GM19025 (cell line): Measurements from ENCODE around the gene PDZD7.

Experiments
- ATAC-seq: cut with Tn5 transposase; IDR thresholded peaks from one replicate; pipeline ENCODE4 v1.9.1; 2021; ENCODE audit warnings: mild to moderate bottlenecking, low read depth, moderate library complexity; ENCODE audit not compliant: unreplicated experiment

PDZD7 gene

DNA sequence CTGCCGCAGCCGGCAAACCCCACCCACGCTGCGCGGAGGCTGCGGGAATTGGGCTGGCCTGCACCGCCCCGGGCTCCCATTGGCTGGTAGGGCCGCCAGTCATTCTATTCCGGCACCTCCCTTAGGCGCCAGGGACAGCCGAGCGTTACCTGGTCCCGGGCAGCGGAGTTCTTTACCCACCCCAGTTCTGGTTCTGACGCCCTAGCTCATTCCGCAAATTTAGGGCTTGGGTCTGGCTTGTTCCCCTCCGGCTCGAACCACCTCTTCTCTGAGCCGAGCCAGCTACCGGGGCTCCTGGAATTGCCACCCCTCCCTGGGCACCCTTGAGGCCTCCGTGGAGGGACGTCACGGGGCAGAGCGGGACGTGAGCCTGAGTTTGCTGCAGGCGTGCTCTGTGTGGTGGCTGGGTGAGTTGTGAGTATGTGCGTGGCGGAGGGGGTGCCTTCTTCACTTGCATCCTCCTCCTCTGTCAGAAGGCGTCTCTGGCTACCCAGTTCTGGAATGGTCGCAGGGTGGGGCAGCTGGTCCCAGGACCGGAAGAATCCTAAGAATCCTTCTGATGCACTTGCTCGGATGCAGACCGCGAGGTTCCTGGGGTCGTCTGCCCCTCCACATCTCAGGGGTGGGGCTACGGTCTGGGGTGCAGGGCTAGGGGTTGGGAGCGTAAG lies at the start of gene PDZD7, which contains the start of gene SFXN3:
TSS of gene PDZD7 (minus strand) at position 2 of the 668 bp plus-strand sequence. CDS start 910 bp downstream, outside the sequence.
TSS of gene SFXN3 (plus strand) at position 107 of the 668 bp plus-strand sequence. CDS start 3,461 bp downstream, outside the sequence.
- peak; percentile 96 for ATAC-seq

DNA sequence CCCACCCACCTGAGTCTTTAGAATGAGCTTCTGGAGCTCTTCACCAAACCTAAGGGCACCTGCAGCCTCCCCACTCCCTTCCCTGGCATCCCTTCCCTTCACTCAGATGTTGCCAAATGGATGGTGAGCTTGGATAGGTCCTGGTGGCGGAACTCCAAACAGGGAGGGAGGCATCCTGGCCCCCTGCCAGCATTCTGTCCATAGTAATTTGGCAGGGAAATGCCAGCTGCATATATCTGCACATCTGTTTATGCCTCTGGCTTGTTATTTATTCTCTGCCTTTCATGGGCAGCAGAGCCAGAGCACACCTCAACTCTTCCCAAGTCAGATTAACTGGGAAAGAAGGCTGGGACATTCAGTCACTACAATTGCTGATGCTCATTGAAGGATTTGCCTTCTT lies 48.9 kb upstream of the PDZD7 start:
- ATAC-seq: no peak

DNA sequence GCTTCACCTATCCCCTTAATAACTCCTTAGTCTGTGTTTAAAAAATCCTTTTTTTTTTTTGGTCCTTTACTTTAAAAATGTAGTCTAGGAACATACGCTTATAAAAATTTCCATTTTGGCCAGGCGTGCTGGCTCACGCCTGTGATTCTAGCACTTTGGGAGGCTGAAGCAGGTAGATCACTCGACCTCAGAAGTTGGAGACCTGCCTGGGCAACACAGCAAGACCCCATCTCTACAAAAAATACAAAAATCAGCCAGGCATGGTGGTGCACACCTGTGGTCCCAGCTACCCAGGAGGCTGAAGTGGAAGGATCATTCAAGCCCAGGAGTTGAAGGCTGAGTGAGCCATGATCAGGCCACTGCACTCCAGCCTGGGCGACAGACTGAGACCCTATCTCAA lies 45.7 kb upstream of the PDZD7 start:
- ATAC-seq: no peak

DNA sequence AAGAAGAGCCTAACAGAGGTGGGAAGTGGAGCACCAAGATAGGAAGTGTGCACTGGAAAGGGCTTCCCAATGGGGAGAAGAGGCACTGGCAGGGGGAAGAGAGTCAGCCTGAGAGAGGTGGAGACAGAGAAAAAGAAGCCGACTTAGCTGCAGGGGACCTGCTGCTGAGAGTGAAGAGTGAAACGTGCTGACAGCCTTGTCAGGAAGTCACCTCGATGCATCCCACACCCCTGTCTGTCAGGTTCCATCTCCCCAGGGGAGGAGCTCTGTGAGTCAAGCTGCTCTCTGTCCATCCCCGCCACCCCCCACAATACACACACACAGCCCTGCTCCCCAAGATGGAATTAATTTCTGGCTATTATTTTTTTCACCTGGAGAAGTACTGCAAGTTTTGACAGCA lies 44.8 kb upstream of the PDZD7 start:
- no peak for ATAC-seq

DNA sequence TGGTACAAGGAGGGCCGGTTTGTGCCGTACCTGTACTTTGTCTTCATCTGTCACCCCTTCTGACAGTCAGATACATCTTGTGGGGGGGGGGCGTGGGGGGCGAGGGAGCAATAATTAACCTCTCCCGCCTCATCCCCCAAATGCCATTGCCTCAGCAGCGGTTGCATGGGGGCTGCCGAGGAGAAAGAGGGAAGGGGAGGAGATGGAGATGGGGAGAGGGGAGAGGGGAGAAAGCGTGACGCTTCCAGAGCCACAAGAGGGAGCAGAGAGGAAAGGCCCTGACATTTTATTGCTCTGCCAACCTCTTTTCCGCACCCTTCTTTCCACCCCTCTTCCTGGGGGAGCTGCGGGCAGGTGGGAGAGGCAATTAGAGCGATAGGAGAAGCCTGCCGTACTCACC lies 42.7 kb upstream of the PDZD7 start:
- no peak for ATAC-seq

DNA sequence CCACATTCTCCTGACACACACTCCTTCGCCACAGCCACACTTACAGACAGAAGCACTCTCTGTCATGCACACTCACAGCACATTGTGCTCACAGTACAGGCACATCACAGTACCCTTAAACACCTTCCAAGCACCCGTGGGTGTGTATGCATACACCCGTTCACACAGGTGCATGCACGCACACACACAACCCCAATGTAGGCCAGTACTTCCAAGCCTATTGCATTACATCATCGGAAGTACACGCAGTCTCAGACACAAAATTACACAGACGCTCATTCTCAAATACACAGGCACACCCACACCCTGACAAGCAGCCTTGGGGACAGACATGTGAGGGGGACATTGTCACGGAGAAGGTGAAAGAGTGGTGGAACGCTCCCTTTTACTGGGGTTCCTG lies 42.0 kb upstream of the PDZD7 start:
- ATAC-seq: no peak

DNA sequence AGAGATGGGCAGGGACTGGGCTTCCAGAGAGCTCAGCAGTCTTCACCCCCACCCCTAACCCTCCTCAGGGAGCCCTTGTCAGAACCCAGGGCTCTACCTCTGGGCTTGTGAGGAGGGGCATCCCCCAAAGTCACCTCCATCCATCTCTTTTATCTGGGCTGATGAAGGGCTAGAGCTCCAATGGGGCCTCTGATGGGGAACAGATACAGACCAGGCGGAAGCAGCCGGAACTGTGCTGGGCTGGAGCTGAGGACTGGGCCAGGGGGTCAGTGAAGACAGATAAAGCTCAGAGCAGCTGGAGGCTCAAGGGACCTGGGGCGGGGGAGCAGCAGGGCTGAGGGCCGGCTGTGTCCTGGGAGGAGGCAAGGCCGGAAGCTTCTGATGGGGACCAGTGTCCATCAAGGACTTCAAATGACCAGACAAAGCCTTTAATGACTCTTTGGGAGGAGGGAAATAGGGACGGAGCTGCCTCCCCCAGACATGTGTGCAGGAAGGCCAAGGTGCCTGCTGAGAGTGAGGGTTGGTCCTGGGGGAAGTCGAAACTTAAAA lies 41.0 kb upstream of the PDZD7 start:
- ATAC-seq: no peak

DNA sequence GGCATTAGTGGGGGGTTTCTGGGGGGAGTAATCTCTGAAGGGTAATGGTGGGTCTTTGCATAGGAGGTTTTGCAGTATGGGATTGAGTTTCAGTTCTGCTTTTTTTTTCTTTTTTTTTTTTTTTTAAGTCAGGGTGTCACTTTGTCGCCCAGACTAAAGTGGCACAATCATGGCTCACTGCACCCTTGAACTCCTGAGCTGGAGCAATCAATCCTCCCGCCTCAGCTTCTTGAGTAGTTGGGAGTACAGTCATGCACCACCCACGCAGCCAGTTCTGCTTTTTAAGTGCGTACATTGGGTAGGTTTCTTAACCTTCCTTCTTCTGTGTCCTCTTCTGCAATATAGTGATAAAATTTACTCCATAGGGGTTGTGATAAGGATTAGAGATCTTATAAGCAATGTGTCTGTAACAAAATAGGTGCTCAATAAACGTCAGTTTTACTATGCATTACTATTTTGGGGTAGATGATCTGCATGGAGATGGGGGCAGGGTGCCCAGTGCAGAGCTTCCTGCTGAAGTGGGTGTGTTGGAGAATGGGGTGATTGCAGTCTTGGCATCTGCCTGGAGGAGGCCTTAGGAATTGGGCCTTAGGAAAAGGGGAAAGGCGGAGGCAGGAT lies 40.4 kb upstream of the PDZD7 start:
- ATAC-seq: no peak

DNA sequence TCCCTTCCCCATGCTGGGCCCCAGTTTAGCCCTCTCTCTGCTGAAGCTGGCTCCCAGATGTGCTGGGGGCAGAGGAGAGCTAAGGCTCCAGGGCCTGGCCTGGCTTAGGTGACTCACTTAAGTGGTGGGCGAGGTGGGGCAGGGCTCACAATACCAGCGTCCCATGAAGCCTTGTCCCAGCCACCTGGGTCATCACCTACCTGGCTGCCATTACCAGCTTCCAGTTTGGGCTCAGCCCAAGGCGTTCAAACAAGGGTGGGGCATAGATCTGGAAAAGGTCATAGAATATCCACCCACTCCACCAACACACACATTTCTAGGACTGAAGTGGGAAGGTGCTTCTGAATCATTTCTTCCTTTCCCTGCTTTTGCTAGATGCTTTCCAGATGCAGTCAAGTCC lies 39.2 kb upstream of the PDZD7 start:
- no peak for ATAC-seq

DNA sequence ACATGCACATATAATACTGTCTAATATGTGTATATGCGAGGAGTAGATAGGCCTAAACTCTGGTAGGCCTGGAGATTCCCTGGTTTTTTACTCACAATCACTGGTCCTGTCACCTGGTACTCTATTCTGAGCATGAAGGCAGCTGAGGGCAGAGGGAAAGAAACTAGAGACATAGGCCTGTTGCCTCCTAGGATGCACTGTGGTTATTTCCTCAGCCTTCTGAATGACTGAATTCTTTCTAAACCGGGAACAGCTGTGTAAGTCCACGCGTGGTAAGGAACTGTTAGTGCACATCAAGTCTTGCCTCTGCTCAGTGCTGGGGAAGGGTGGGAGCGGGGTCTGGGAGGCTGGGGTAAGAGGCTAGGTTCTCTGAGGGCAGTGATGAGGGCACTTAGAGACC lies 38.5 kb upstream of the PDZD7 start:
- ATAC-seq: no peak

DNA sequence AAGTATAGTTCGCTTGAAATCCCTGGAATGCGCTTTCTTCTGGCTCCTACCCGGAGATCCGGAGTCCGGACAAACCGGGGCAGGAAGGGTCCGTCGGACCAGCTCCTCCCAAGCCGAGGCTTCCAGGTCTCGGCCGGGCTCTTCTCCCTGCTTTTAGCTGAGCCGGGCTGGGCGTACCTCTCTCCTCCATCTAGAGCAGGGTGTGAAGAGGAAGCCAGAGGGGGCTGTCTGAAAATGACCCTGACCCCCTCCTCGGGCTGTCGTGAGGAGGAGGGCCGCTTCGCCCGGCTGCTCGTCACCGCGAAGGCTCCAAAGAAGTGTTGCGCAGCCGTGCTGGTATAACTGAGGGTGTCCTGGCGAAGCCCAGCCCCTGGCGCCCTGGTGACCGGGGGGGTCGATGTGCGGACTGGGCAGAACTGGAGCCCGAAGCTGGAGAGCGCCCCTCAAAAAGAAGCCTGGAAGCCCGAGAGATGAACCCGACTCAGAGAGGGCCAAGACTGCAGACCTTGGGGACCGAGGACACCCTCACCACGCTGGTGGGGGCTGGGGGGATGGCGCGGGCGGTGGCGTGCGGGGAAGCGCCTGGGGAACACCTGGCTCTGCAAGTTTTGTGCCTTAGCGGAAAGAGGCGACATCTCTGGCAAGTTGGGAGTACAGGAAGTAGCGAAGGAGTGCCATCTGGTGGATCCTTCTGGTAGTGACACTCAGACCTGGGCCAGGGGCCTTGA lies 36.6 kb upstream of the PDZD7 start:
- peak; percentile 55 for ATAC-seq

DNA sequence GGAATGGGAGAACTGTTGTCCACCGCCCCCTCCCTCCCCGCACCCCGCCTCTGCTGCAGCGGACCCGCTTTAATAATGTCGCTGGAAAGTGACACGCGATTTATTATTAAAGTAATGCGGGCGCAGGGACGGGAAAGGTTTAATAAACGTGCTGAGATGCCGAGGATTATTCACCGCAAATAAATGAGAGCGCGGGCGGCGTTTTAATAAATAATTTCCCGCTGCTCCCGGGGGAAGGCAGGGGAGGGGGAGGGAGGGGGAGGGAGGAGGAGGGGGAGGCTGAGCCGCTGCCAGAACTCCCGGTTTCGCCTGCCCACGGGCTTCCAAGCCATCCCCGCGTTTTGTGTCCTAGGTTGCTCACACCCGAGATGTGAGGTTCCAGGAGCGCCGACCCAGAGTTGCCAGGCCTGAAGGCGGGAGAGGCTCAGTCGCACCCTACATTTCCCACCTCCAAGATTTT lies 36.0 kb upstream of the PDZD7 start:
- no peak for ATAC-seq

DNA sequence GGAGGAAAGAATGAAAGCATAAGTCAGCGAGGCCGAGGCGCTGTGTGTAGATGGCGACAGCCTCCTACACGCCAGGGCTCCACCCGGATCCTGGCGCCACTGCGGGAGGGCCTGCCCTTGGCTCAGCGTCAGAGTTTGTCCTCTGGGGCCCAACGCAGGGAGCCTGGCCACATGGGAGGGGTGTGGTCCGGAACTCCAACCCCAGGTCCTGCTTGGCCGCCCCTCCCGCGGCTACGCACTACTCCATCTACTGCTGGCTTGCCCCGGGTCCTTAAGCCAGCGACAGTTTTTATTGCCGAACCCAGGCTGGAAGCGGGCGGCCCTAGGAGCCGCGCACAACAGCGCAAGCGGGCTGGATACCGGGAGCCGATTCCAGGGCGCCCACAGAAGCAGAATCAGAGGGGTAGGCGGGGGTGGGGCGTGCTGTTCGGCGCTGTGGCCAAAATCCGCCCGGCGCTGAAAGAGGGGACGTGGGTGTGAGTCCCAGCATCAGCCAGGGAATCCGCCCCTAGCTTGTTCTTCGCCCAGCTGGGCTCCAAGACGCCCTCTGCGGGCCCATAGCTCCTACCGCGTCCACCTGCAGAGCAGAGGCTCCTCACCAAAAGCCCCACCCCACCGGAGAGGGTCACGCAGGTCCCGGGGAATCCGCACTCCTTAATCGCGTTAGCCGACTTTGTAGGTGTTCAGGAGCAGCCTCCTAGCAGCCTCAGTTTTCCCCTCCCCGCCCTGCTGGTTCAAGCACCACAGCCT lies 35.4 kb upstream of the PDZD7 start:
- no peak for ATAC-seq

DNA sequence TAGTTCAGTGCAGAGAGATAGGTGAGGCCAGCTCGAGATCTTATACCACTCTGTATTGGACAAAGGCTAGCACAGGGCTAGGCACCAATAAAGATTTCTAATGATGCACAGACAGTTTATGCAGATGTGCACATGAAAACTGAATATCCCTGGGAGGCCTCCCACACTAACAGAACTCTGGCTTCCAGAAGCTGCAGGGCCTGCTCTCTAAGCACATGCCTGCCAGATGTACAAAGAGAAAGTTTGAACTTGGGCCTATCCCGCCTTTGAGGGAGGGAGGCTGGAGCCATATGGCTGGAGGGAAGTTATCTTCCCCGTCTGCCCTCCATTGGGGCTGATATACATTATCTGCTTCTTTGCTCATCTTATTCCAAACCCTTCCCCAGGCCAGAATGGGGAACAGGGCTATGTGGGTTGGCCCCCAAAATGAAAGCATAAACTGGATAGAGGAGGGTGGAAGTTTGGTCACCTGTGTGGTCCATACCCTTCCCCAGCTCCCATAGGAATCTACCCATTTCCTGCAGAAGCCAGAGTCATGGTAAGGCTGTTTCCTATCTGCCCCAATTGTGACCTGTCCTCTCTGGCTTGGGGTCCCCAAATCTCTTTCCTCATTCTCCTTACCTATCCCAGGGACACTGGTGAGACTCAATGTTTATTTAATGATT lies 34.7 kb upstream of the PDZD7 start:
- no peak for ATAC-seq

DNA sequence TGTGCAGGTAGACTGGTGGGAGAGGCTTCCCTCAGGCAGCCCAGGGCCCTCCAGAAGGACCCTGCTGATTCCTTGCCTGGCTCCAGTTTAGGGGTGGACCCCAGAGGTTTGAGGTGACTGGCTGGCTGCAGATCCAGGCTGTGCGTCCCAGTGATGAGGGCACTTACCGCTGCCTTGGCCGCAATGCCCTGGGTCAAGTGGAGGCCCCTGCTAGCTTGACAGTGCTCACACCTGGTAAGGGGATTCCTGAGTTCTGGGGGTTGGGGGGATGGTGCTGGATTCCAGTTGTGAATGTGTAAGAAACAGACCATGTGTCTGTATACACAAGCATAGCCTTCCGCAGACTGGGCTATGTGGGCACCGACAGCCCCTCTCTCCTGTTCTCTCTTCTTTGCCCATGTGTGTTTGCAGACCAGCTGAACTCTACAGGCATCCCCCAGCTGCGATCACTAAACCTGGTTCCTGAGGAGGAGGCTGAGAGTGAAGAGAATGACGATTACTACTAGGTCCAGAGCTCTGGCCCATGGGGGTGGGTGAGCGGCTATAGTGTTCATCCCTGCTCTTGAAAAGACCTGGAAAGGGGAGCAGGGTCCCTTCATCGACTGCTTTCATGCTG lies 33.6 kb upstream of the PDZD7 start:
- ATAC-seq: no peak

DNA sequence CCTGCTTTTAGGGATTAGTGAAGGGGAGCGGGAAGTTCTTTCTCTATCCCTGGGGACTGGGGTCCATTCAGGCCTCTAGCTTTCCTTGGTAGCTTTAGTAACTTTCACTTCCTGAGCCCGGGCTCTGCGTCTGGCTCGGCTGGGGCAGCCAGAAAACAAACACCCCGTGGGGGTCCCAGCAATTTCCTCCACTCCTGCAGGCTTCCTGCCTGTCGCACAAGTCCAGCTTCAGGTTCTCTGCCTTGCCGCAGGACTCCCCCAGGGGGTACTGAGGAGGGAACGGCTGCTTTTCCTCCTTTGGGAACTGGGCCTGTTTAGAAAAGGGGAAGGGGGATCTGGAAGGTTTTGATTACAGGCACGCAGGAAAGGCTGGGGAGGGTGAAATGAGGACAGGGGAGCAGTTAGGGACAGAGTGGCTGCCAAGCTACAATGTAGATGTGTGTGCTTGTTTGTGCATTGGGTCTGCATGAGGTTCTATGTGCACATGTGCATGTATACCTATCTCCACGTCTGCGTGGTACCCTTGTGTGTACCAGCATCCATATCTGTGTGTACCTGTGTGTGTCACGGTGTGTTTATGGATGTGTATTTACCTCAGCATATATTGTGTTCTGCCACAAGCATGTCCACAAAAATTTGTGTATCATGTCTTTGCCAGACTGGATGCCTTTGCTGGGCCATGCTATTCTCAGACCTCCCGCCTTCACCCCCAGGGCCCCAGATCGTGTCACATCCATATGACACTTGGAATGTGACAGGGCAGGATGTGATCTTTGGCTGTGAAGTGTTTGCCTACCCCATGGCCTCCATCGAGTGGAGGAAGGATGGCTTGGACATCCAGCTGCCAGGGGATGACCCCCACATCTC lies 32.9 kb upstream of the PDZD7 start:
- no peak for ATAC-seq

DNA sequence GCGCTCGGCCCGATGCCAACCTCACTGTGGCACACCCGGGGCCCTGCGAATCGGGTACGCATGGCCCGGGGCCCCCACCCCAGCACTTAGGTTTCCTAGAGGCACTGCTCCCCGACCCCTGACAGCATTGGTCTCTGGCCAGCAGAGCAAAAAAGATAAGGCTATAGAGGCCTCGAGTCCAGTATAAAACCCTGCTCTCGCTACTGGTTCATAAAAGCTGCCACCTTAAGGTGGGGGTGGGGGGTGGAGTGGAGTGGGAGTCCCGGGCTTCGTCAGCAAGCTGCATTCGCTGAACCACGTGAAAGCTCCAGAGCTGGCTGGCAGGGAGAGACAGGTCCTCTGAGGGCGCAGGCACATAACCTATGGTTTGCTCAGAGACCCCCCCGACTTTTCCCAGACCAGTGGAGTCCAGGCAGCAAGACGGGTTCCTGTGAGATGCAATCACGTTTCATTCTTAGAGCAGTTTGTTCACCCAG lies 32.2 kb upstream of the PDZD7 start:
- no peak for ATAC-seq

DNA sequence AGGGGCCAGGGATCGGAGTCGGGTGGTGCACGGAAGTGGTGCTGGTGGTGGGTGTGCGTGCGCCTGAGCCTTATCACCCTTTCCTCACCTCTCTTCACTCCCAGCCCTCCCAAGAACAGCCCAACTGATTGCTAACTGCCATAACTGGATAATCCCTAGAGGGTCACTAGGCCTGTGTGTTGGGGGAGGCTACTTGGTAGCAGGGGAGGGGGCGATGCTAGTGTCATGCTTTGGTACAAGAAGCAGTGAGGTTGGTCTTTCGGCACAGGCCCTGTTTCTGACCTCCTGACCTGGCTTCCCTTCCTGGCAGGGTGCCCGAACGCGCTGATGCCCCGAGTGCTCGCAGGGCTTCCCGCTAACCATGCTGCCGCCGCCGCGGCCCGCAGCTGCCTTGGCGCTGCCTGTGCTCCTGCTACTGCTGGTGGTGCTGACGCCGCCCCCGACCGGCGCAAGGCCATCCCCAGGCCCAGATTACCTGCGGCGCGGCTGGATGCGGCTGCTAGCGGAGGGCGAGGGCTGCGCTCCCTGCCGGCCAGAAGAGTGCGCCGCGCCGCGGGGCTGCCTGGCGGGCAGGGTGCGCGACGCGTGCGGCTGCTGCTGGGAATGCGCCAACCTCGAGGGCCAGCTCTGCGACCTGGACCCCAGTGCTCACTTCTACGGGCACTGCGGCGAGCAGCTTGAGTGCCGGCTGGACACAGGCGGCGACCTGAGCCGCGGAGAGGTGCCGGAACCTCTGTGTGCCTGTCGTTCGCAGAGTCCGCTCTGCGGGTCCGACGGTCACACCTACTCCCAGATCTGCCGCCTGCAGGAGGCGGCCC lies 31.5 kb upstream of the PDZD7 start:
- no peak for ATAC-seq
